Right cardiac atrium (tissue), 5 donors: ENCODE measurements around the gene CPLX3. TPM values are rescaled to one million over a fixed set of nuclear protein-coding genes. Genes with fewer than 3 reads are reported as not detected.

Experiments used
- ATAC-seq, 2 donors: fragments of 200-7000 bp; cut with Tn5 transposase; one replicate each; pipeline versions ENCODE4 v1.8.0 to v1.9.1; 2020; ENCODE audit warnings: moderate library complexity in 2 of 2, mild to moderate bottlenecking in 1 of 2
- DNase-seq, 3 donors: peaks; one replicate each; pipeline ENCODE4 v3.0.0-alpha.2; 2020
- H3K27ac ChIP-seq: one replicate; pipeline ENCODE4 v1.5.1; 2013; ENCODE audit warnings: mild to moderate bottlenecking, low read length, control low read depth, moderate library complexity
- H3K27me3 ChIP-seq: one replicate; pipeline ENCODE4 v1.6.1; 2013; ENCODE audit not compliant: control insufficient read depth, insufficient read depth
- H3K4me1 ChIP-seq: one replicate; pipeline ENCODE4 v1.6.1; 2013; ENCODE audit warnings: low read length; ENCODE audit not compliant: control insufficient read depth, insufficient read depth
- H3K4me3 ChIP-seq: one replicate; pipeline ENCODE4 v1.5.1; 2013; ENCODE audit warnings: low read length, control low read depth
- H3K9me3 ChIP-seq: one replicate; pipeline ENCODE4 v1.6.1; 2013; ENCODE audit warnings: low read length; ENCODE audit not compliant: control insufficient read depth
- WGBS: extraction: QIAGEN DNeasy Blood & Tissue Kit; methylation state at CpG from one replicate; pipeline ENCODE4 v1.1.7; 2013; 5-methylcytosine and 5-hydroxymethylcytosine counted together
- intact Hi-C, 4 donors: fragments of 100-400 bp; cut with DNase I; formaldehyde crosslinking; loops; one replicate each; pipeline versions ENCODE4 v1.11.0 to v1.14.0; 2022 to 2023
- polyA plus RNA-seq: library from polyadenylated mRNA; stranded (reverse); fragments of 200-250 nt; gene quantifications from one replicate; pipeline ENCODE4 v1.2.3, GENCODE V29; 2013
- total RNA-seq, 4 donors: library from RNA; stranded (reverse); fragmentation: NEBNext Ultra II Directional; extraction: Animal tissue kit (Norgen Biotek cat#: 25700); gene quantifications; one replicate each; pipeline ENCODE4 v1.2.1, GENCODE V29; 2021
- donor health status: healthy with polysubstance abuse.
- donor health status: DM: no; HTN: yes; CAD: no.
- donor health status: DM: no; HTN: no; CAD: no.
- donor health status: DM: no; HTN: yes; CAD: no; lungs with severe emphysema.
- donor health status: DM: yes; HTN: yes; CAD: no.

The CPLX3 gene
- total and polyA plus RNA-seq, 5 donors = 13.0 to 31.0 (median 16.1) TPM

DNA sequence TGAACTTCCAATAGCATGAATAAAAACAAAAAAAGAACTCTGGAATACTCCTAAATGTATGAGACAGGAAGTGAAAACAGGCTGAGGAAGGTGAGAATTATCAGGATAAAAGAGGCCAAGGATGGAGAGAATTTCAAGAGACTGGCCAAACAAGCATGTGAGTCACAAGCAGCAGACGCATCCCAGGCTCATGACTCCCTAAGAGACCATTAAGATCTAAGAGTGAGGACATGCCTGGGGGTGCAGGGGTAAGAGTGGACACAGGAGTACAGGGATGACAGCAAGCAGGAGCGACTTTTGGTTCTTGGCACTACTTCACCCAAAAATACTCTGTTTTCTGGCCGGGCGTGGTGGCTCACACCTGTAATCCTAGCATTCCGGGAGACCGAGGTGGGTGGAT is 39.7 kb downstream of the CPLX3 start:
- ATAC-seq = no peak
- H3K27ac ChIP-seq = peak overlapping the region; percentile 66
- intact Hi-C loops = no loop called here

DNA sequence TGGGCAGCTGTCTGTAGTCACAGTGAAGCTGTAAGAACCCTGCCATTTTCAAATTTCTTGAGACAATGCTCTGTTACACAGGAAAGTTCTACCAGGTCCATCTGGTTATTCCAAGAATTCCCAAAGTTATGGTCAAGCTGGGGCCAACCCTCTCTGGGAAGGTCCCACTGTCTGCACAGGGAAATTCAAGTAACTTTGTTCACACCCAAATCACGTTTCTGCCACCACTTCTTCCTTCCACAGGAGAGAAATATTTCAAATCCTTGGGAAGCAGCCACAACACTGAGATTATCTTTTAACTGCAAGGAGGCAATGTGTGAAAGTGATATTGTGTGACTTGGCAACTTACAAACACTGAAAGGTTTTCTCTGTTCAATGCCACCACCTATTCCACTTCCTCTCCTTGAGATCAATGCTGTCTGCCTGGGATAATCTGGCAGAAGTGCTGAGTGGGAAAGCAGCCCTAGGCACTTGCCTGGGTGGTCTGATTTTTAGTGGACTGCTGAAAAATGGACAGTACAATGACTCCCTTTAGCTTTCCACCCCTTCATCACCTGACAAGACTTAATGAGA is 41.1 kb downstream of the CPLX3 start:
- intact Hi-C loops = no loop called here
- Histone ChIP-seq H3K27me3 (no peaks in the 10 kb centered on the region), H3K27ac (peak overlapping the region; percentile 80), H3K4me1 (peaks cover 11% of the 10 kb centered on the region), H3K9me3 (no peaks in the 10 kb centered on the region), H3K4me3 (no peak overlapping the region)
- ATAC-seq (peak in 1 of 2 donors; percentile 13), DNase-seq (peak in 1 of 3 donors; percentile 13)
- WGBS = 29% methylated on average over 1 of the region's 1 CpG

More for the DNA sequence above, 39.7 kb downstream of the CPLX3 start:
- WGBS = 65% methylated on average over 6 of the region's 6 CpGs
- DNase-seq = peak in 1 of 3 donors; percentile 25
- H3K4me3 ChIP-seq = no peak overlapping the region
- H3K4me1 ChIP-seq = peaks cover 11% of the 10 kb centered on the region
- no peaks in the 10 kb centered on the region for H3K9me3 ChIP-seq
- H3K27me3 ChIP-seq = no peaks in the 10 kb centered on the region

DNA sequence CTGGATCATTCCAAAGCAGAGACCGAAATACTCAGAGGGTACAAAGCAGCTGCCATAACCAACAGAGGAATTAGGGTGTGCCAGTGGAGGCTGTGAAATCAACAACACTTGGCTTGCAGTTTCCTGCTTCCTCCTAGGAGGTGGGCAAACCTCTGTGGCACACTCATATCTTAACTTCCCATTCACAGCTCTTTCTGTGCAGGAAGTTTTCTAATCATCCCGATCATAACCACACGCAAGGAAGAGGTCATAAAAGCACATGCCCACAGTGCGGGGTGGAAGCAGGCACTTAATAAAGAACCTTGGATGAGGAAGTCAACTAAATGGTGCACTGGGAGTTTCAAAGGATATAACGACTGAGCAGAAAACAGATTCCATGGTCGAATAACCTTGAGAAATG is 41.6 kb downstream of the CPLX3 start:
- Histone ChIP-seq H3K9me3 (no peaks in the 10 kb centered on the region), H3K27me3 (no peaks in the 10 kb centered on the region), H3K4me3 (no peak overlapping the region), H3K27ac (peak overlapping the region; percentile 80), H3K4me1 (peaks cover 11% of the 10 kb centered on the region)
- ATAC-seq = peak in 1 of 2 donors; percentile 1
- intact Hi-C loops = no loop called here
- 47% methylated on average over 6 of the region's 6 CpGs for WGBS
- DNase-seq = peak in 1 of 3 donors; percentile 64

DNA sequence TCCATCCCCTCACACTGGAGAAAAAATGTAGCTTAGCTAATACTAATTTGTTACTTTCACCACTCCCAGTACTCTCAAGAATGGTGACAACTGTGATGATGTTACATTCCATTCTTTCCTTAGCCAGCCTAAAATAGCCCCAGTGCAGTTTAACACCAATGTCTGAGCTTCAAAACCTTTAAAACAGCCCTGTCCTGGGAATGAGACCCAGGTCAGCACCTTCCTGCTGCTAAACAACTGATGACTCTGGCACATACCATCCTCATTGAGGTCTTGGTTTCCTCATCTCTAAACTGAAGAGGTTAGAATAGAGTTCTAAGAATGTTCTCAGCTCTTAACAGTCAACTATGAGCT is 42.9 kb downstream of the CPLX3 start:
- H3K27me3 ChIP-seq = no peaks in the 10 kb centered on the region
- H3K9me3 ChIP-seq = no peaks in the 10 kb centered on the region
- intact Hi-C loops = no loop called here
- no peak overlapping the region for H3K4me3 ChIP-seq
- H3K27ac ChIP-seq = peak overlapping the region; percentile 88
- DNase-seq (peak in 1 of 3 donors; percentile 17), ATAC-seq (peak in 1 of 2 donors; percentile 8)
- peaks cover 11% of the 10 kb centered on the region for H3K4me1 ChIP-seq

DNA sequence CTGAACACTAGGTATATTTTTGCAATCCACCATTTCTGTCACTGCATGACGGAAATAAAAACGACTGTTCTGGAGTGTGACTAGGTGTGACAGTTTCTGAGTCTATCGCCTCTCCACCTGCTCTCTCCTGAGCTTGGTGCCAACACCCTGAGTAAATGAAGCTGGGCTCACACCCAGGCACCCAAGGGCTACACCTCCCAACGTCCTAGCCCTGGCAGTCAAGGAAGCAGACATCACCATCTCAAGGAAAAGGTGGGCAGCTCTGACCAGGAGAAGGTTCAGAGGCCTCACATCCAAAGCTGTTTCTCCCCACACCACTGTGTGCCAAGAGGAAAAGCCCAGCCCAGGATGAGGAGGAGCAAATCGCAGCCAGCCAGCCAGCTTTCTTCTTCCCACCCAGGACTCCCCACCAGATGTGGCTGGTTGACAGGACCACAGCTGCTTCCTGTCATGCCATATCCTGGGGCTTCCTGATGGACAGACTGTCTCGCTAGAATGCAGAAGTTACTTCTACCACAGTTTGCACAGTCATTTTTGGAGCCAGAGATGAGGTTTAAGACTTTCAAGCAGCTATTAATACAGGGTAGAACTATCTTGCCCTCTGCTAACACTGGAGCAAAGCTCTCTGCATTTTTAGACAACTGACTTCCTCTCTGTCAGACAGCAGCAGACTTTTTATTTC is 43.4 kb downstream of the CPLX3 start:
- Histone ChIP-seq H3K27ac (peak overlapping the region; percentile 96), H3K4me1 (peaks cover 11% of the 10 kb centered on the region), H3K4me3 (no peak overlapping the region), H3K9me3 (no peaks in the 10 kb centered on the region), H3K27me3 (no peaks in the 10 kb centered on the region)
- intact Hi-C loops = no loop called here
- DNase-seq = peak; percentile 71 to 90 (median 88)
- peak; percentile 49 to 55 for ATAC-seq
- WGBS = 22% methylated on average over 6 of the region's 6 CpGs

DNA sequence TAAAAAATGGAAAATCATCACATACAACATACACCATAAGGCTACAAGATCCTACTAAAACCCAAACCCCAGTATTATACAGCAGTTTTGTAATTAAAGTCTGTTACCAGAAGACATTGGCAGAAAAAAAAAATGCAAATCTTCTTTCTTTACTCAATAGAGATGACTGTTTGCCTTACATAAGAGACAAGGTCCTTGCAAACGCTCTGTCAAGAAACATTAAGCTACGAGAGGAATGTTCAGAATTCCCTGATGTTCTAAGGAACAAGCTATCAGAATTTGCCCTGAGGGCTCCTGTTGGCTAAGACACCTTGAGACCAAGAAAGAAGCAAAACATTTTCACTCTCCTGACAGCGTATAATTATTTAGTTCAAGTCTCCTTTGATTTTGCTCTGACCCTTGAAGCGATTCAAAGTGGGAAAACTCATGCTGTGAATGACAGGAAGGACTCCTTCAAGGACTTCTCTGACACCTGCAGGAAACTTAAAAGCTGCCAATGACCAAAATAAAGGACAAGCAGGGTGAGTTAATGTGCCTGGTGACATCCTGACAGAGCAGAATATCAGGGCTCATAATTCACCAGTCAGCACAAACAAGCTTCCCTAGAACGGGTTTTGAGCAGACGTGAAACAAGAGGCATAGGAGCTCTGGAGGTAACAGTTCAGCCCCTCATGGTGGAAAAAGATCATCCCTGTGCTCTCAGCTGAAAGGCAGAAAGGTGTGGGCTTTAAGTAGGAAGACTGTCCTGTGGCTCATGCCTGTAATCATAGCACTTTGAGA is 44.2 kb downstream of the CPLX3 start:
- no peak for ATAC-seq
- H3K4me3 ChIP-seq = no peak overlapping the region

DNA sequence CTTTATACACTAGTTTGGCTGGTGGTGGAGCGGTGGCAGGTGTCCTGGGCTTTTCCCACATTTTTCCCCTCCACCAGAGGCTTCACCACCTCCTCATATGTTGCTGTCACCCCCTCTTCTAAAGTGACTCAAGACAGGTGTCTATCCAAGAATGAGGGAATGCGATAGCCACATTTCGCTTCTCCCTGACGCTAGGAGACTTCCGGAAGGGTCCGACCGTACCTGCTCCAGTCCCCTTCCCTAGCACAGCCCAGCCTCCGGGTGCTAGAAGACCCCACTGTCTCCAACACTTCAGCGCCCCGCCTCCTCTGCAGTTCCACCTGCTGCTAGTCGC is 46.2 kb downstream of the CPLX3 start:
- H3K27ac ChIP-seq = peak overlapping the region; percentile 54
- WGBS = under 1% methylated on average over 11 of the region's 11 CpGs
- DNase-seq (no peak), ATAC-seq (no peak)
- H3K9me3 ChIP-seq = no peaks in the 10 kb centered on the region
- peaks cover 8% of the 10 kb centered on the region for H3K4me1 ChIP-seq
- no peaks in the 10 kb centered on the region for H3K27me3 ChIP-seq
- intact Hi-C loops = no loop called here
- H3K4me3 ChIP-seq = peak overlapping the region; percentile 47

More for the DNA sequence above, 44.2 kb downstream of the CPLX3 start:
- Histone ChIP-seq H3K27me3 (no peaks in the 10 kb centered on the region), H3K4me1 (peaks cover 11% of the 10 kb centered on the region), H3K27ac (peak overlapping the region; percentile 82), H3K9me3 (no peaks in the 10 kb centered on the region)
- intact Hi-C loops = no loop called here
- DNase-seq = peak in 1 of 3 donors; percentile 5
- 25% methylated on average over 6 of the region's 6 CpGs for WGBS

DNA sequence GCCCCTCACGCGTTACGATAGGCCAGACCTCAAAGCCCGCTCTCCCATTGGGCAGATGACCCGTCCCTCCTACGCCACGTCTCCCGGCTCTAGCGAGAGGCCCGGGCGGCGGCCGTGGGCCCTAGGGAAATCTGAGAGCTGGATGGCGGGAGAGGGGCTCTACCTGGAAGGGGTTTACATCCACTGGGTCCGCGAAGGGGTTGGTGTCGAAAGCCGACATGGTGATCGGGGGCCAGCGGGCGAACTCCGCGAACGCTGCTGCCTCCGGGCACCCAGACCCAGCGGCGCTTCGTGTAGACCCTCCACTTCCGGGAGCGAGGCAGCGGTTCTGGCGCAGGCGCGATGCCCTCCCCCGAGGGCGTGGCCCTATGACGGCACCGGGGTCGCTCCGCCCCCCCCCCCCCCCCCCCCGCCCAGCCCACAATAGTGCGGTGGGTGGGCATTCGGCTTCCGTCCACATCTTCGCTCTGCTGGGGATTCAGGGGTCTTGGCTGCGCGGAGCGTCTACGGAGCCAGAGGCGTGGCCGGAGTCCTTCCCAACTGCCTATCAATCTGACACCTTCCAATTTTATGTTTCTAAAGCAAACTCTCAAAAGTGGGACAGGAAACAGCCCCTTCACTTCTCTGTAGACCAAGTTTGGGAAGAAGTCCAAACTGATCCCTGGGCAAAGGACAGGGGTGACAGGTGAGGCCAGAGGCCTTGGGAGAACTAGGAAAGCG is 46.8 kb downstream of the CPLX3 start, which contains the start of gene SCAMP2:
Gene SCAMP2, minus strand, starts transcription at position 330 of the 720 bp plus-strand sequence. Its CDS starts 110 bp downstream, at position 220.
- intact Hi-C loops = no loop called here
- H3K9me3 ChIP-seq = no peaks in the 10 kb centered on the region
- no peaks in the 10 kb centered on the region for H3K27me3 ChIP-seq
- DNase-seq (peak; percentile 97 to 98 (median 97)), ATAC-seq (peak; percentile 96 to 97)
- peaks cover 7% of the 10 kb centered on the region for H3K4me1 ChIP-seq
- peak within 1 kb of the TSS; percentile 47 for H3K4me3 ChIP-seq
- under 1% methylated on average over 49 of the region's 52 CpGs for WGBS
- peak within 1 kb of the TSS; percentile 54 for H3K27ac ChIP-seq

DNA sequence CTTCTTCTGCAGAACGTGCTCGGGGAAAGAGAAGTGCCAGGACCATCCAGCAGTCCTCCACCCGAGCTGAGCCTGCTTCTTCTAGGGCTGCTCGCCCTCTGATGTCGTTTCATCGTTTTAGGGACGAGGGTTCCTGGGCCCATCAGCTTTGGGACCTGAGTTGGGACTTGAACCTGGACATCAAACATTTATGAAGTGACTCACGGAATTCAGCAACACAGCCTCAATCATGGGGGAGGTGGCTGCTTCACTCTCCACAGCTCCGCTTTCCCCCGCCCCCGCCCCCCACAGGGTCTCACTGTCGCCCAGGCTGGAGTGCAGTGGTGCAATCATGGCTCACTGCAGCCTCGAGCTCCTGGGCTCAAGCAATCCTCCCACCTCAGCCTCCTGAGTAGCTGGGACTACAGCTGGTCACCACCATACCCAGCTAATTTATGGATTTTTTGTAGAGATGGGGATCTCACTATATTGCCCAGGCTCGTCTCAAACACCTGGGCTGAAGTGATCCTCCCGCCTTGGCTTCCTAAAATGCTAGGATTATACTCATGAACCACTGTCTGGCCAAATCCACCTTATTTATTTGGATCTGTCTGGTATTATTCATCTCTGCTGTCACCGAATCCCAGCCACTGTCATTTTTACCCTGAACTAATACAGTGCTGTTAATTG is 47.5 kb downstream of the CPLX3 start:
- H3K27ac ChIP-seq = no peak overlapping the region
- 33% methylated on average over 16 of the region's 16 CpGs for WGBS
- intact Hi-C loops = no loop called here

DNA sequence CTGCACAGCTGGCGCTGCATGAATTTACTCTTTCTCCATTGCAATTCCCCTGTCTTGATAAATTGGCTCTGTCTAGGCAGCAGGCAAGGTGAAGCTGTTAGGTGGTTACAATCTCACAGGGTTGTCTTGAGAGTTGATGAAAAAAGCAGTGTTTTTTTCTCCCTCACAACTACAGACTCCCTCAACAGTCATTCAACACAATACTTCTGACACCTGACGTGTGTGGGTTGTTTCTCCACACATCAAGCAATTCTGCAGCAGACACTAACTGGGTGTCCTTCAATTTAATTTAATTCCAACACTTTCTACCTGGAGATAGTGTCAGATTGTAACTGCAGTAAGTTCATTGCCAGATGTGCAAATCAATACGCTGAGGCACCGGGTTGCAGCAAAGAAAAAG is 51.8 kb downstream of the CPLX3 start:
- intact Hi-C loops = no loop called here
- DNase-seq (no peak), ATAC-seq (no peak)
- Histone ChIP-seq H3K27ac (no peak overlapping the region), H3K27me3 (no peaks in the 10 kb centered on the region), H3K9me3 (peaks cover 3% of the 10 kb centered on the region), H3K4me3 (no peak overlapping the region), H3K4me1 (no peaks in the 10 kb centered on the region)
- 91% methylated on average over 4 of the region's 4 CpGs for WGBS

More for the DNA sequence above, 47.5 kb downstream of the CPLX3 start:
- peaks cover 5% of the 10 kb centered on the region for H3K4me1 ChIP-seq
- H3K27me3 ChIP-seq = no peaks in the 10 kb centered on the region
- peak overlapping the region; percentile 47 for H3K4me3 ChIP-seq
- DNase-seq (peak in 2 of 3 donors; percentile 60), ATAC-seq (peak; percentile 11 to 15)
- H3K9me3 ChIP-seq = no peaks in the 10 kb centered on the region
